ENCODE measurements around the gene SDHB.
A peak's percentile ranks its signal among the peaks of the same experiment; 100 is the strongest.

SDHB gene

GRCh38 chr1:17040135-17040534, 13.7 kb downstream of the SDHB start:
- TF ChIP-seq, protein P1, sequence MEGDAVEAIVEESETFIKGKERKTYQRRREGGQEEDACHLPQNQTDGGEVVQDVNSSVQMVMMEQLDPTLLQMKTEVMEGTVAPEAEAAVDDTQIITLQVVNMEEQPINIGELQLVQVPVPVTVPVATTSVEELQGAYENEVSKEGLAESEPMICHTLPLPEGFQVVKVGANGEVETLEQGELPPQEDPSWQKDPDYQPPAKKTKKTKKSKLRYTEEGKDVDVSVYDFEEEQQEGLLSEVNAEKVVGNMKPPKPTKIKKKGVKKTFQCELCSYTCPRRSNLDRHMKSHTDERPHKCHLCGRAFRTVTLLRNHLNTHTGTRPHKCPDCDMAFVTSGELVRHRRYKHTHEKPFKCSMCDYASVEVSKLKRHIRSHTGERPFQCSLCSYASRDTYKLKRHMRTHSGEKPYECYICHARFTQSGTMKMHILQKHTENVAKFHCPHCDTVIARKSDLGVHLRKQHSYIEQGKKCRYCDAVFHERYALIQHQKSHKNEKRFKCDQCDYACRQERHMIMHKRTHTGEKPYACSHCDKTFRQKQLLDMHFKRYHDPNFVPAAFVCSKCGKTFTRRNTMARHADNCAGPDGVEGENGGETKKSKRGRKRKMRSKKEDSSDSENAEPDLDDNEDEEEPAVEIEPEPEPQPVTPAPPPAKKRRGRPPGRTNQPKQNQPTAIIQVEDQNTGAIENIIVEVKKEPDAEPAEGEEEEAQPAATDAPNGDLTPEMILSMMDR (conservative IDR thresholded peaks at IDR 0.05; ENCODE audit: control insufficient read depth, insufficient read depth, low read depth, low read length), result no peak

DNA sequence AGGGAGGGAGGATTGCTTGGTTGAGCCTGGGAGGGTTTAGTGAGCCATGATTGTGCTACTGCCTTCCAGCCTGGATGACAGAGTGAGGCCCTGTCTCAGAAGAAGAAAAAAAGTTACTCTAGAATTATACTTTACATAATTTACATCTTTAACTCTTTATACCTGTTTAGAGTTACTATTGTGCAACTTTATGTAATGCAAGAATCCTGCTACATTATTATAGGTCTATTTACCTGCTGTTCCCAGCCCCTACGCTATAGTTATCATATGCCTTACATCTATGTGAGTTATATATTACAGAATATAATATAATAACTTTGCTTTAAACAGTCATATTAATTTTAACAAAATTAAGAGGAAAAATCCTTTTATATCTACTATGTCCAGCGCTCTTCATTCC, 14.3 kb downstream of the SDHB start:
- no peak for DNase-seq (ENCODE audit: low read depth)
- TF ChIP-seq, protein P1 (conservative IDR thresholded peaks at IDR 0.05; ENCODE audit: control insufficient read depth, insufficient read depth, low read depth, low read length), result no peak
- H3K4me3 ChIP-seq (ENCODE audit: control insufficient read depth, low read depth, low read length), result no peak overlapping the region

More at GRCh38 chr1:17040135-17040534, 13.7 kb downstream of the SDHB start:
- DNase-seq (ENCODE audit: low read depth), result no peak
- H3K4me3 ChIP-seq (ENCODE audit: control insufficient read depth, low read depth, low read length), result no peak overlapping the region

- TF ChIP-seq, protein P1 (conservative IDR thresholded peaks at IDR 0.05; ENCODE audit: control insufficient read depth, insufficient read depth, low read depth, low read length), result no peak
- no peak for DNase-seq (ENCODE audit: low read depth)
- H3K4me3 ChIP-seq (ENCODE audit: control insufficient read depth, low read depth, low read length), result no peak overlapping the region
Observed at GRCh38 chr1:17033481-17033880, 20.4 kb downstream of the SDHB start.

DNA sequence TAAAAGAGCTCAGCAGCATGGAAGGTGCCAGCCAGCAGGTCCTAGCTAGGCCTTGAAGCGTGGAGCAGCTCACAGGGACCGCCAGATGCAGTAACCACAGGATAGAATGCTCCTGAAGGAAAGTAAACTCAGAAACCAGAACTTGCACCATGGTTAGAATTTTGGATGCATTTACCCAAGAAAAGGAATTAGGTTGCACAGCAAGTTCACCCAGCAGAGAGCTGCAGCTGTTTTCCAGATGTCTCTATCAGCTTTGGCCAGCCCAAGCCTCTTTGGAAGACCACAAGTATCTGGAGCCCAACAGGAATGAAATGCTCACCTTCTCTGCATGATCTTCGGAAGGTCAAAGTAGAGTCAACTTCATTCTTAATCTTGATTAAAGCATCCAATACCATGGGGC, 21.1 kb downstream of the SDHB start:
- TF ChIP-seq, protein P1 (conservative IDR thresholded peaks at IDR 0.05; ENCODE audit: control insufficient read depth, insufficient read depth, low read depth, low read length), result no peak
- H3K4me3 ChIP-seq (ENCODE audit: control insufficient read depth, low read depth, low read length), result no peak overlapping the region
- DNase-seq (ENCODE audit: low read depth), result peak; percentile 15

DNA sequence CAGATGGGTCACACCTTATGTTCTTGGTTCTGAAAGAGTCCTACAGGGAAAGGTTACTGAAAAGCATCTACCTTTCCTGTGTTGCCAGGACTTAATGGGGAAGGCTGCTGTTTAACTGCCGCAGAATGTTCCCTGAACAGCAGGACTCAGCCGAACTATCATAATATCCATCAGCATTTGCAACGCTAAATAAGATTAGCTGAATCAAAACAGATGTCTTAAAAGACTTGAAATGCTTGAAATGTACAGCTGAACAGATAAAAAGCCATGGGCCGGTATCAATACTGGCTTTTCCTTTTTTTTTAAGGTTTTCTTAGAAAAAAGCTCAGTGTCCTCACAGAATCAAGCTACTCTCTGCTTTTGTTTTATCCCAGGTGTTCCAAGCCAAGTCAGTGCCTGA, 22.4 kb downstream of the SDHB start:
- DNase-seq (ENCODE audit: low read depth), result no peak
- no peak overlapping the region for H3K4me3 ChIP-seq (ENCODE audit: control insufficient read depth, low read depth, low read length)
- TF ChIP-seq, protein P1 (conservative IDR thresholded peaks at IDR 0.05; ENCODE audit: control insufficient read depth, insufficient read depth, low read depth, low read length), result no peak

- TF ChIP-seq, protein P1 (conservative IDR thresholded peaks at IDR 0.05; ENCODE audit: control insufficient read depth, insufficient read depth, low read depth, low read length), result no peak
Observed at GRCh38 chr1:17030206-17030605, 23.6 kb downstream of the SDHB start.

GRCh38 chr1:17028662-17029188, 25.1 kb downstream of the SDHB start:
- DNase-seq (ENCODE audit: low read depth), result no peak
- H3K4me3 ChIP-seq (ENCODE audit: control insufficient read depth, low read depth, low read length), result no peak overlapping the region
- TF ChIP-seq, protein P1 (conservative IDR thresholded peaks at IDR 0.05; ENCODE audit: control insufficient read depth, insufficient read depth, low read depth, low read length), result no peak

More at GRCh38 chr1:17030206-17030605, 23.6 kb downstream of the SDHB start:
- no peak overlapping the region for H3K4me3 ChIP-seq (ENCODE audit: control insufficient read depth, low read depth, low read length)
- DNase-seq (ENCODE audit: low read depth), result no peak
